GM23338 (cell line): ENCODE results near the gene ATP1B2. TPM values are rescaled to one million over a fixed set of nuclear protein-coding genes. Genes with fewer than 3 reads are reported as not detected.

ENCODE experiments used
- ATAC-seq: fragments of 200-7000 bp; cut with Tn5 transposase; 3 replicates; pipeline ENCODE4 v1.9.1; 2020
- DNase-seq: peaks from one replicate; pipeline ENCODE4 v3.0.0-alpha.2; 2015; ENCODE audit warnings: low spot score
- H2AFZ ChIP-seq: fragments of 200-600 bp; sonication (generic); 2 replicates; pipeline ENCODE4 v1.8.0; 2016; ENCODE audit warnings: antibody characterized with exemption, mild to moderate bottlenecking, moderate library complexity
- H3F3A ChIP-seq: fragments of 200-600 bp; sonication (generic); replicated peaks from 2 replicates; pipeline ENCODE4 v1.8.0; 2017; ENCODE audit warnings: antibody characterized with exemption, mixed run types, low read depth
- H3K27ac ChIP-seq: fragments of 200-600 bp; sonication (generic); 2 replicates; pipeline ENCODE4 v1.6.1; 2016; ENCODE audit warnings: low read depth
- H3K27me3 ChIP-seq: fragments of 200-600 bp; sonication (generic); 2 replicates; pipeline ENCODE4 v1.8.0; 2016; ENCODE audit warnings: mild to moderate bottlenecking, mixed run types, moderate library complexity; ENCODE audit not compliant: insufficient read depth
- H3K36me3 ChIP-seq: fragments of 200-600 bp; sonication (generic); 2 replicates; pipeline ENCODE4 v1.8.0; 2016; ENCODE audit warnings: mild to moderate bottlenecking; ENCODE audit not compliant: insufficient read depth
- H3K4me1 ChIP-seq: fragments of 200-600 bp; sonication (generic); 2 replicates; pipeline ENCODE4 v1.8.0; 2016; ENCODE audit warnings: mild to moderate bottlenecking, moderate library complexity; ENCODE audit not compliant: insufficient read depth
- H3K4me2 ChIP-seq: fragments of 200-600 bp; sonication (generic); 2 replicates; pipeline ENCODE4 v1.7.1; 2017; ENCODE audit warnings: mixed run types
- H3K4me3 ChIP-seq: fragments of 200-600 bp; sonication (generic); 2 replicates; pipeline ENCODE4 v1.6.1; 2016; ENCODE audit warnings: mixed run types
- H3K79me2 ChIP-seq: fragments of 200-600 bp; sonication (generic); replicated peaks from 2 replicates; pipeline ENCODE4 v1.8.0; 2017; ENCODE audit warnings: mild to moderate bottlenecking; ENCODE audit not compliant: insufficient read depth
- H3K9me2 ChIP-seq: fragments of 200-600 bp; sonication (generic); 2 replicates; pipeline ENCODE4 v1.8.0; 2017; ENCODE audit not compliant: insufficient read depth
- H4K20me1 ChIP-seq: fragments of 200-600 bp; sonication (generic); replicated peaks from 2 replicates; pipeline ENCODE4 v1.8.0; 2017; ENCODE audit warnings: mild to moderate bottlenecking; ENCODE audit not compliant: insufficient read depth
- H3K27ac Mint-ChIP-seq: 2 replicates; pipeline ENCODE4 v1.8.0; 2020; ENCODE audit warnings: inconsistent platforms, mild to moderate bottlenecking, moderate library complexity, mixed read lengths
- H3K27me3 Mint-ChIP-seq: 3 replicates; pipeline ENCODE4 v1.8.0; 2022; ENCODE audit warnings: low read depth, mild to moderate bottlenecking, moderate library complexity, mixed read lengths, inconsistent platforms; ENCODE audit not compliant: insufficient read depth, poor library complexity
- H3K36me3 Mint-ChIP-seq: 3 replicates; pipeline ENCODE4 v1.8.0; 2021; ENCODE audit warnings: low read depth, mild to moderate bottlenecking, inconsistent platforms, moderate library complexity, mixed read lengths
- H3K4me1 Mint-ChIP-seq: 3 replicates; pipeline ENCODE4 v1.8.0; 2020; ENCODE audit warnings: mild to moderate bottlenecking, inconsistent platforms, mixed read lengths
- H3K4me3 Mint-ChIP-seq: 3 replicates; pipeline ENCODE4 v1.8.0; 2021; ENCODE audit warnings: moderate library complexity, mild to moderate bottlenecking, inconsistent platforms, mixed read lengths
- H3K9me3 Mint-ChIP-seq: 3 replicates; pipeline ENCODE4 v1.8.0; 2020; ENCODE audit warnings: moderate library complexity, mild to moderate bottlenecking, inconsistent platforms, mixed read lengths
- CREB1 ChIP-seq: fragments of 250-450 bp; sonication (Bioruptor Pico); IDR thresholded peaks from 2 replicates; pipeline ENCODE4 v1.5.0; 2020; ENCODE audit warnings: low read depth, mild to moderate bottlenecking, moderate library complexity
- CTCF ChIP-seq, 2 experiments: fragments of 200-600 bp in 1 of 2; sonication (generic) in 1 of 2; conservative IDR thresholded peaks; 2 replicates each; pipeline versions ENCODE4 v1.5.1 to v1.6.1; 2016 to 2017; ENCODE audit warnings: antibody characterized with exemption in 2 of 2, low read depth in 2 of 2, mild to moderate bottlenecking in 2 of 2, moderate library complexity in 1 of 2
- ETS1 ChIP-seq: IDR thresholded peaks from 2 replicates; pipeline ENCODE4 v1.6.1; 2016; ENCODE audit warnings: antibody characterized with exemption
- EZH2 ChIP-seq: fragments of 200-600 bp; sonication (generic); IDR thresholded peaks from one replicate; pipeline ENCODE4 v1.8.0; 2017; ENCODE audit warnings: antibody characterized with exemption, mild to moderate bottlenecking, low read depth; ENCODE audit not compliant: unreplicated experiment
- JUNB ChIP-seq: IDR thresholded peaks from one replicate; pipeline ENCODE4 v1.6.1; 2016; ENCODE audit warnings: antibody characterized with exemption; ENCODE audit not compliant: unreplicated experiment
- NANOG ChIP-seq: IDR thresholded peaks from 2 replicates; pipeline ENCODE4 v1.6.1; 2016; ENCODE audit warnings: antibody characterized with exemption, borderline replicate concordance
- POLR2AphosphoS5 ChIP-seq: IDR thresholded peaks from 2 replicates; pipeline ENCODE4 v1.6.1; 2016; ENCODE audit warnings: antibody characterized with exemption, low read depth
- REST ChIP-seq: IDR thresholded peaks from one replicate; pipeline ENCODE4 v1.6.1; 2018; ENCODE audit warnings: antibody characterized with exemption; ENCODE audit not compliant: unreplicated experiment
- STAT1 ChIP-seq: IDR thresholded peaks from one replicate; pipeline ENCODE4 v1.6.1; 2016; ENCODE audit warnings: antibody characterized with exemption; ENCODE audit not compliant: unreplicated experiment
- ZNF114 ChIP-seq: fragments of 250-450 bp; sonication (Bioruptor Pico); IDR thresholded peaks from 2 replicates; pipeline ENCODE4 v1.5.0; 2020; ENCODE audit warnings: mild to moderate bottlenecking, moderate library complexity
- ZNF331 ChIP-seq: fragments of 250-450 bp; sonication (Bioruptor Pico); IDR thresholded peaks from 2 replicates; pipeline ENCODE4 v1.5.0; 2020; ENCODE audit warnings: low read depth, mild to moderate bottlenecking, moderate library complexity
- ZNF462 ChIP-seq: fragments of 250-450 bp; sonication (Bioruptor Pico); IDR thresholded peaks from 2 replicates; pipeline ENCODE4 v1.5.0; 2020; ENCODE audit warnings: mild to moderate bottlenecking, moderate library complexity
- polyA plus RNA-seq: library from polyadenylated mRNA; unstranded; fragments of >200 nt; fragmentation: Nextera tagmentation; extraction: Ambion mirVana; gene quantifications from 2 replicates; pipeline ENCODE4 v1.2.1, GENCODE V29; 2016
- total RNA-seq: library from RNA; depleted of rRNA; stranded (reverse); fragments of >200 nt; shearing (Covaris generic); gene quantifications from 2 replicates; pipeline ENCODE4 v1.2.3, GENCODE V29; 2014

The ATP1B2 gene
- total and polyA plus RNA-seq, 2 experiments from 2014 or later = 14.9 to 33.1 TPM

- Mint-ChIP-seq H3K4me1 (peaks cover 31% of the 10 kb centered on the region), H3K27ac (peak within 1 kb of the TSS; percentile 100), H3K9me3 (no peaks in the 10 kb centered on the region; the same call in 2 of the 3 replicates), H3K36me3 (peaks cover 51% of the 10 kb centered on the region), H3K27me3 (peaks cover 39% of the 10 kb centered on the region), H3K4me3 (peak within 1 kb of the TSS; percentile 96)
- peaks cover 20% of the 10 kb centered on the region for H3K4me1 ChIP-seq
- peak within 1 kb of the TSS; percentile 99 for H3K27ac ChIP-seq
- TF ChIP-seq REST (no peak), CREB1 (CRISPR knock-in tag) (peak; percentile 53; the same call in 1 of the 2 replicates), JUNB (no peak), NANOG (no peak), STAT1 (no peak), POLR2AphosphoS5 (peak; percentile 98), ZNF114 (CRISPR knock-in tag) (no peak), ETS1 (peak; percentile 94), ZNF462 (CRISPR knock-in tag) (no peak), ZNF331 (no peak), EZH2 (no peak), CTCF (conservative IDR thresholded peaks at IDR 0.05; ENCODE audit: low read depth in 2 of 2) (peak in 1 of 2 experiments; percentile 20; a peak in 1 of 4 replicates)
- no peaks in the 10 kb centered on the region for H3K27me3 ChIP-seq
- ATAC-seq (peak; percentile 72), DNase-seq (peak; percentile 98)
- H3F3A ChIP-seq = peaks cover 20% of the 10 kb centered on the region
- H3K9me2 ChIP-seq = no peaks in the 10 kb centered on the region
- H4K20me1 ChIP-seq = peaks cover 24% of the 10 kb centered on the region
- H3K4me2 ChIP-seq = peak within 1 kb of the TSS; percentile 98
- H3K4me3 ChIP-seq = peak within 1 kb of the TSS; percentile 94
- H2AFZ ChIP-seq = peak within 1 kb of the TSS; percentile 33; the same call in 1 of the 2 replicates
- peaks cover 60% of the 10 kb centered on the region for H3K79me2 ChIP-seq
- H3K36me3 ChIP-seq = no peaks in the 10 kb centered on the region
Measured at GRCh38 chr17:7687072-7687907, 36.6 kb downstream of the ATP1B2 start, which contains the start of gene TP53. Gene TP53 (minus strand): TSS chr17:7687490. CDS start chr17:7676594, 10,896 bp downstream.
